HG03521 (cell line): ENCODE results near the gene AOC3.

Source experiments
- ATAC-seq: cut with Tn5 transposase; IDR thresholded peaks from one replicate; pipeline ENCODE4 v1.9.1; 2021; ENCODE audit warnings: mild to moderate bottlenecking, moderate library complexity; ENCODE audit not compliant: unreplicated experiment

AOC3 gene, protein sequence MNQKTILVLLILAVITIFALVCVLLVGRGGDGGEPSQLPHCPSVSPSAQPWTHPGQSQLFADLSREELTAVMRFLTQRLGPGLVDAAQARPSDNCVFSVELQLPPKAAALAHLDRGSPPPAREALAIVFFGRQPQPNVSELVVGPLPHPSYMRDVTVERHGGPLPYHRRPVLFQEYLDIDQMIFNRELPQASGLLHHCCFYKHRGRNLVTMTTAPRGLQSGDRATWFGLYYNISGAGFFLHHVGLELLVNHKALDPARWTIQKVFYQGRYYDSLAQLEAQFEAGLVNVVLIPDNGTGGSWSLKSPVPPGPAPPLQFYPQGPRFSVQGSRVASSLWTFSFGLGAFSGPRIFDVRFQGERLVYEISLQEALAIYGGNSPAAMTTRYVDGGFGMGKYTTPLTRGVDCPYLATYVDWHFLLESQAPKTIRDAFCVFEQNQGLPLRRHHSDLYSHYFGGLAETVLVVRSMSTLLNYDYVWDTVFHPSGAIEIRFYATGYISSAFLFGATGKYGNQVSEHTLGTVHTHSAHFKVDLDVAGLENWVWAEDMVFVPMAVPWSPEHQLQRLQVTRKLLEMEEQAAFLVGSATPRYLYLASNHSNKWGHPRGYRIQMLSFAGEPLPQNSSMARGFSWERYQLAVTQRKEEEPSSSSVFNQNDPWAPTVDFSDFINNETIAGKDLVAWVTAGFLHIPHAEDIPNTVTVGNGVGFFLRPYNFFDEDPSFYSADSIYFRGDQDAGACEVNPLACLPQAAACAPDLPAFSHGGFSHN

DNA sequence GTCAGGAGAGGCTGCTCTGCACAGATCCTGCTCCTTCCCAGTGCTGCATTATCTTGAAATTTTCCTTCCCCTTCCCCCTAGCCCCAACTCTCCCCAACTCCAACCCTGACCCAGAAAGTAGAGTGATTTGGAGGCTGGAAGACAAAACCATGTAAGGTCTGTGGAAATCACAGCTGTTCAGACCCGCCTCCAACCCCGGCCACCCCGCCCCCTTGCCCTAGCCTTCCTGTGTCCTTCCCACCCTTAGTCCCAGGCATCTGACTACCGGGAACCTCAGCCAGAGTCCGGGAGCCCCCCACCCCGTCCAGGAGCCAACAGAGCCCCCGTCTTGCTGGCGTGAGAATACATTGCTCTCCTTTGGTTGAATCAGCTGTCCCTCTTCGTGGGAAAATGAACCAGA, at the start of gene AOC3:
TSS of gene AOC3 (plus strand) at position 246 of the 400 bp plus-strand sequence. CDS start at position 391, 145 bp downstream.
- no peak for ATAC-seq

GRCh38 chr17:42803074-42803883, 47.7 kb upstream of the AOC3 start:
- ATAC-seq: no peak

- no peak for ATAC-seq
These were observed 46.1 kb upstream of the AOC3 start for GRCh38 chr17:42804918-42805367.

- ATAC-seq: no peak
These were observed 44.8 kb upstream of the AOC3 start for GRCh38 chr17:42806249-42806648.

GRCh38 chr17:42809250-42809649, 41.7 kb upstream of the AOC3 start:
- no peak for ATAC-seq

DNA sequence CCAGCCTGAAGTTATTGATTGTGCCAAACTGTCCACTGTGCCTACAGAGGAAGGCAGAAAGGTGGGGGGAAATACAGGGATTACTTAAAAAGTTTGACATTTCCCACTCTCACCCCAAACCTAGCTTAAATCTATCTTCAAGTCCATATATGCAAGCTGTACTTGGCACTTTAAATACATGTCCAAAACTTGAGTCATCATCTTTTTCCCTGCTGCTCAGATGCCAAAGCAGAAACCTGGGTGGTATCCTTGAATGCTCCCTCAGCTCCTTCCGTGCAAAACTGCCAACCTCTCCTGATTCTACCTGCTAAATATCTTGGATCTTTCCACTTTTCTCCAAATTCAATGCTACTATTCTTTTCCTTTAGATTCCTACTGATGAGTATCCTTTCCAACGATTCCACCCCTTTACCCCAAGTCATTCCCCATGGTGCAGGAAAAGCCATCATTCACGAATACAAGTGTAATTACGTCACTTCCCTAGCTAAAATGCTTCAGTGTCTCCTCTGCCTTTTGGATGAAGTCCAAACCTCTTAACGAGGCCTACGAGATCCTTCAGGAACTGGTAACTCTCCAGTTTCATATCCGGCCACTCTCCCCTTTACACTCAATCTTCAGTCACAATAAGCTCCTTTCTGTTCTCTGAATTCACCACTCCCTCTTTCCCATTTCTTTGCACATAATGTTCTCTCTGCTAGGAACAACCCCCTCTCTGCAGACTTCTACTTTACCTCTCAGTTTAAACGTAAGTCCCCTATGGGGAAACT, 36.2 kb upstream of the AOC3 start:
- ATAC-seq: no peak

- ATAC-seq: no peak
These were observed 33.1 kb upstream of the AOC3 start for GRCh38 chr17:42817866-42818265.

DNA sequence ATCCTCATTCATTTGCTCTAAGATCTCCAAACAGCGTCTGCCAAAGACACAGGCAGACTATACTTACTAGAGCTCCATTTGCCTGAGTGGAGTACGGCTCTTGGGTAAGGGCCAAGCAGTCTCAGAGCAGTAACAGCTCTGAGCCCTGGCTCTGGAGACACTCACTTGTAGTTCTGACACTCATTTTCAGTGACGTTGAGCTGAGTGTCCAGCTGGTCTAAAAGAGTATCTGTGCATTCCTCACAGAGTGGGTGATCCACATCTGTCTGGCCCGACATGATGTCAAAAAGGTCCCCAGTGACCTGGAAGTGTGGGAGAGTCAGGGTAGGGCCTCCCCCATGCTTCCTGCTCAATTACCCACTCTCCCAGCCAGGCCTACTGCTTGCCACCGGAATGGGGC, 32.6 kb upstream of the AOC3 start:
- no peak for ATAC-seq

DNA sequence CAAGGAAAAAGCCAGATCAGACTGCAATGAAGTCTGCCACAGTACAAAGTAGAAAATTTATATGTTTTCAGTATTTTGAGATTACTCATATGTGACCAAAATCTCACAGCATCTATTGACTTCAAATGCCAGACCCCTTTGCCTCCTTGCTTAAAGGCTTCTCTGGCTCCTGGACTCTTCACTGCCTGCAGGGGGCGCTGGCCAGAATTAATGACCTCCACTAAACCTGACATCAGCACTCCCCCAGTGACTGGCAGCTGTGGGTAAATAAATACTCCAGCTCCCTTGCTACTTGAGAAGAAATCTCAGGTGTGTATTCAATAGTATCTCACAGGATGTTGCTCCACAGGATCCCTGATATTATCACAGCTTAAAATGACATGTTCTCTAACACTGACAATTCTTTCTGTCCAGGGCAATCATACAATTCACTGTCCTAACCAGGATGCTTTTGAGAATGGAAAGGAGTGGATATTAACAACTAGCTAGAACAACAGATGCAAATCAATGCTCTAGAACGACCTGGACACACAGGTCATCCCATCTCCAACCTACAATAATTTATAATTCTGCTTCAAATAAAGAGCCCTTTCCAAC, 31.0 kb upstream of the AOC3 start:
- ATAC-seq: no peak

- no peak for ATAC-seq
These were observed 29.8 kb upstream of the AOC3 start for GRCh38 chr17:42821176-42821575.

DNA sequence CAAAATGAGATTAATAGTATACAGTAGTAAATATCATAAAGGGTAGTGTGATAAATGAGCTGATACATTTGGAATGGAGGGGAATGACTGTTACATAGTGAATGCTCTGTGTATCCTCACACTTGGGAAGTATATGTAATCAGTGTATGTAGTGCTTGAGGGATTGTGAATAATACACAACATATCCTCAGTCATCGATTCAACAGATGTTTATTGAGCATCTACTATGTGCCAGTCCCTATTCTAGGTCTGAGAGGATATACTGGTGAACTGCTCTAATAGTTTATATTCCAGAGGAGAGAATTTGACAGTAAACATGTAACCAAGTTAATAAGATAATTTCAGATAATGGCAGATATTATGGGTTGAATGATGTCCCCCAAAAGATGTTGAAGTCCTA, 23.5 kb upstream of the AOC3 start:
- no peak for ATAC-seq

- ATAC-seq: no peak
These were observed 20.0 kb upstream of the AOC3 start for GRCh38 chr17:42830971-42831370.

DNA sequence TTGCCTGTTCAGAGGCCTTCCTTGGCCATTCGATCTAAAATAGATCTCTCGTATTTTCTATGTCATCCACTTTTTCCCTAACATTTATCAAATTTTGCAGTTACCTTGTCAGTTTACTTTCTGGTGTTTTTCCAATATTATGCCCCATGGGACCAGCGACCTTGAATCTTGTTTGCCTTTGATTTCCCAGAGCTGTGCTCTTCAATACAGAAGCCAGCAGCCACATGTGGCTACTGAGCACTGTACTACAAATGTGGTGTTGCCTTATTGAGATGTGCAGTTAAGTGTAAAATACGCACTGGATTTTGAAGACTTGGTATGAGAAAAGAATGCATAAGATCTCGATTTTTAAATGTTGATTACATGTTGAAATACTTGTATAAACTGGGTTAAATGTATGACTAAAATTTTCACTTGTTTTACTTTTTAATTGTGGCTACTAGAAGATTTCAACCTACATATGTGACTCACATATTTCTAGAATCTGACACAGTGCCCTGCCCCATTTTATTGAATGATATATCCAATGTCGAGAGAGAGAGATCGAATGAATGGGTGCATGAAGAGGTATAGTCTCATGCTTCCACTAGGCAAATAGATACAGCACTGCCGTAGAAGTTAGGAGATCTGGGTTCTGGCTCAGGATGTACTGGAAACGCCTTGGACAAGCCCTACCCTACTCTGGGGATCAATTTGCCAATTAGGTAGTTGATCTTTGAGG, 18.6 kb upstream of the AOC3 start:
- ATAC-seq: peak; percentile 4

GRCh38 chr17:42832934-42833766, 17.8 kb upstream of the AOC3 start, which contains the start of gene PSME3:
TSS of gene PSME3 (plus strand) at chr17:42833397. CDS start at chr17:42833632, 235 bp downstream.
- peak; percentile 78 for ATAC-seq

- ATAC-seq: peak; percentile 19
These were observed 17.1 kb upstream of the AOC3 start for GRCh38 chr17:42833767-42834422.

DNA sequence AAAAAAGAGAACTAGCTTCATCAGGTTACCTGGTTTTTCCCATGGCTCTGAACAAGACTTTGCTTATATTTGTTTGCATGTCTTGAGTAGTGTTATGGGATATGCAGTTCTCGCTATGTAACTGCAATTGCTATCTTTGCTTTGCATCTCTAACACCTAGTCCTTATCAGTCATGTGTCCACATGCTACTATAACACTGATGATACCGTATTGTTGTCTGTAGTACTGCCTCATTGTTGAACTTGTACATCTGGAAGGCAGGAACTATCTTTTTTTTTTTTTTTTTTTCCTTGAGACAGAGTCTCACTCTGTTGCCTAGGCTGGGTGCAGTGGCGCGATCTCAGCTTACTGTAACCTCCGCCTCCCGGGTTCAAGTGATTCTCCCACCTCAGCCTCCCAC, 15.3 kb upstream of the AOC3 start:
- ATAC-seq: no peak

DNA sequence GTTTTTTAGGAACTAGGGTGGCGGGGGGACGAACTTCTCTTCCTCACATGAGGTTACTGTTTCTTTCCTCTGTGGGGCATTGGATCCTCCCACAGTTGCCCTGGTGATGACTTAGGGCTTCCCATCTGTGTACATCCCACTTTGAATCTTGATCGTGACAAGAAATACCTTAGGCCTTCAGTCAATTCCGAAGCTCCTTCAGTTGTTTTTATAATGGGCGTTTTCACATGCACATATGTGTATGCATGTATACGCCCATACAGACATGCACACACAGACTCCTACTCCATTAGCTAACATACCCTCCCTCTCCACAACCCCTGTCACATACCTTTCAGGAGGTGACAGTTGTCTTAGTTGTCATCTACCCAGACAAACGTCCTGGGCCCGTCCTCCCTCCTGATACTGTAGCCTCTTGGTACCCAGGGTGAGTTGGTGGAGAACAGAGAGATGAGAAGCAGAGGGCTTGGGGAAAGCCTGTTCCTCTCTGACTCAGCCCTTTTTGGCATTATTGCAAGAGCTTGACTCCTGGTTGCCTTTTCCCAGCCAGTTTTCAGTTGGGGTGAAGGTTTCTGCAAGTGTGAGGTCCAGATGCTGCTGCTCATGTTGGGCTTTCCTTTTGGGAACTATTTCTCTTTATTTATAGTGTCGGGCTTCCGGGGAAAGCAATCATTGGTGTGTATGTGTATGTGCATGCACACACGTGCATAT, 8.9 kb upstream of the AOC3 start:
- ATAC-seq: no peak
